GM21367 (cell line): ENCODE data around the gene ABHD1.
"Not testable (repeated sequence)": the region's sequence is repeated elsewhere in the genome, so short reads cannot be mapped to it uniquely, and the experiment has no call there.

Experiments
- ATAC-seq: cut with Tn5 transposase; IDR thresholded peaks from one replicate; pipeline ENCODE4 v1.9.1; 2021; ENCODE audit not compliant: unreplicated experiment

Gene ABHD1

DNA sequence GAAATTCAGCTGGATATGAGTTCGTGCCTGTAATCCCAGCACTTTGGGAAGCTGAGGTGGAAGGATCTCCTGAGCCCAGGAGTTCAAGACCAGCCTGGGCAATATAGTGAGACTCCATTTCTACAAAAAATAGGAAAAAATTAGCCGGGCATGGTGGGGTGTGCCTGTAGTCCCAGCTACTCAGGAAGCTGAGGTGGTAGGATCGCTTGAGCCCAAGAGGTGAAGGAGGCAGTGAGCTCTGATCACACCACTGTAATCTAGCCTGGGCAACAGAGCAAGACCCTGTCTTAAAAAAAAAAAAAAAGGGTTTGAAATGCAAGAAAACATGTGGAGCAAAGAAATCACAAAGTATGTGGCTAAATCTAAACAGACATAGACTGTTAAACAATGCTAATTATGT lies 14.5 kb upstream of the ABHD1 start:
- ATAC-seq: no peak

DNA sequence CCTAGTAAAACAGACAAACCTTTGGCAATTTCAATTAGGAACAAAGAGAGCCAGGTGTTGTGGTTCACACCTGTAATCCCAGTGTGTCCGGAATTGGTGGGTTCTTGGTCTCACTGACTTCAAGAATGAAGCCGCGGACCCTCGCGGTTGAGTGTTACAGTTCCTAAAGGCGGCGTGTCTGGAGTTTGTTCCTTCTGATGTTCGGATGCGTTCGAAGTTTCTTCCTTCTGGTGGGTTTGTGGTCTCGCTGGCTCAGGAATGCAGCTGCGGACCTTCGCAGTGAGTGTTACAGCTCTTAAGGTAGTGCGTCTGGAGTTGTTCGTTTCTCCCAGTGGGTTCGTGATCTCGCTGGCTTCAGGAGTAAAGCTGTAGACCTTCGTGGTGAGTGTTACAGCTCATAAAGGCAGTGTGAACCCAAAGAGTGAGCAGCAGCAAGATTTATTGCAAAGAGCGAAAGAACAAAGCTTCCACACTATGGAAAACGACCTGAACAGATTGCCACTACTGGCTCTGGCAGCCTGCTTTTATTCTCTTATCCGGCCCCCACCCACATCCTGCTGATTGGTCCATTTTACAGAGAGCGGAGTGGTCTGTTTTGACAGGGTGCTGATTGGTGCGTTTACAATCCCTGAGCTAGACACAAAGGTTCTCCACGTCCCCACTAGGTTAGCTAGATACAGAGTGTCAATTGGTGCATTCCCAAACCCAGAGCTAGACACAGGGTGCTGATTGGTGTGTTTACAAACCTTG lies 12.8 kb upstream of the ABHD1 start:
- not testable (repeated sequence) for ATAC-seq

DNA sequence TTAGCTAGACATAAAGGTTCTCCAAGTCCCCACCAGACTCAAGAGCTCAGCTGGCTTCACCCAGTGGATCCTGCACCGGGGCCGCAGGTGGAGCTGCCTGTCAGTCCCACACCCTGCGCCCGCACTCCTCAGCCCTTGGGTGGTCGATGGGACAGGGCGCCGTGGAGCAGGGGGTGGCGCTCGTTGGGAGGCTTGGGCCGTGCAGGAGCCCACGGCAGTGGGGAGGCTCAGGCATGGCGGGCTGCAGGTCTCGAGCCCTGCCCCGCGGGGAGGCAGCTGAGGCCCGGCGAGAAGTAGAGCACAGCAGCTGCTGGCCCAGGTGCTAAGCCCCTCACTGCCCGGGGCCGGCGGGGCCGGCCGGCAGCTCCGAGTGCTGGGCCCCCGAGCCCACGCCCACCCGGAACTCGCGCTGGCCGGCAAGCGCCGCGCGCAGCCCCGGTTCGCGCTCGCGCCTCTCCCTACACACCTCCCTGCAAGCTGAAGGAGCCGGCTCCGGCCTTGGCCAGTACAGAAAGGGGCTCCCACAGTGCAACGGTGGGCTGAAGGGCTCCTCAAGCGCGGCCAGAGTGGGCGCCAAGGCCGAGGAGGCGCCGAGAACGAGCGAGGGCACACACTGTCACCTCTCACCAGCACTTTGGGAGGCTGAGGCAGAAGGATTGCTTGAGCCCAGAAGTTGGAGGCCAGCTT lies 12.1 kb upstream of the ABHD1 start:
- not testable (repeated sequence) for ATAC-seq

DNA sequence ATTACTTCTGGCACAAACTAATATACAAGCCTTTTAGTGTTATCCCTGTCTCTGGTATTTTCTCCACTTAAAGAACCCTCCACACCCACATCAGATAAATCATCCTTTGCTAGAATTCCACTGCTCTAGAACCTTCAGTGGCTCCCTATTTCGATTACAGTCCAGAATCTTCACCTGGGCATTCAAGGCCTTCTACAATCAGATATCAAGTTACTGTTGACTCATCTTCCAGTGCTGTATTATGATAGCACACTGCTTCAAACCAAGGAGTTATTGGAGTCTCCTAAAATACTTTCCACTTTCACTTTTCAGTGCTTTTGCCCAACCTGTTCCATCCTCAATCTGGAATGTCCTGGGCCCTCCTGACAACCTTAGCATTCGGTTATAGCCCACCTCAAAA lies 8.1 kb upstream of the ABHD1 start:
- no peak for ATAC-seq

DNA sequence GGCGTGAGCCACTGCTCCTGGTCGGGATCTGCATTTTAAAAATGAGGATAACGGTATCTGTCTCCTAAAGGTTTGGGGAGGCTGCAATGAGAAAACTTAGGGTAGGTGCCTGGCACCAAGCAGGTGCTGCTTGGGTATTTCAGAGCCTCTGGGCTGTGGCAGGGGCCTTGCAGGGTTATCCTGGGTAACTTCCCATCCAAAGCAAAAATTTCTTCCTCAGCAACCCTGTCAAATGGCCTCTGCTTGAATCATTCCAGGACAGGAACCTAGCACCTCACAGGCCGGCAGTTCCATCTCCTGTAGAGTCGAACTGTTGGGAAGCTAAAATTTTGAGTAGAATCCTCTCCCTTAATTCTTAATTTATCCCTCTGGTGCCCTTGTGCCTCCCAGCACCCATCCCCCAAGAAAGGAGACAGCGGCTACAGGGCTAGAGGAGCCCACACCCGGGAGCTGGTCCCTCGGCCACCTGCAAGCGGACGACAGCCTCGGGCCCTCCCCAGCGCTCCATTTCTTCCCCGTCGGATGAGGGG lies 5.6 kb upstream of the ABHD1 start:
- ATAC-seq: no peak

DNA sequence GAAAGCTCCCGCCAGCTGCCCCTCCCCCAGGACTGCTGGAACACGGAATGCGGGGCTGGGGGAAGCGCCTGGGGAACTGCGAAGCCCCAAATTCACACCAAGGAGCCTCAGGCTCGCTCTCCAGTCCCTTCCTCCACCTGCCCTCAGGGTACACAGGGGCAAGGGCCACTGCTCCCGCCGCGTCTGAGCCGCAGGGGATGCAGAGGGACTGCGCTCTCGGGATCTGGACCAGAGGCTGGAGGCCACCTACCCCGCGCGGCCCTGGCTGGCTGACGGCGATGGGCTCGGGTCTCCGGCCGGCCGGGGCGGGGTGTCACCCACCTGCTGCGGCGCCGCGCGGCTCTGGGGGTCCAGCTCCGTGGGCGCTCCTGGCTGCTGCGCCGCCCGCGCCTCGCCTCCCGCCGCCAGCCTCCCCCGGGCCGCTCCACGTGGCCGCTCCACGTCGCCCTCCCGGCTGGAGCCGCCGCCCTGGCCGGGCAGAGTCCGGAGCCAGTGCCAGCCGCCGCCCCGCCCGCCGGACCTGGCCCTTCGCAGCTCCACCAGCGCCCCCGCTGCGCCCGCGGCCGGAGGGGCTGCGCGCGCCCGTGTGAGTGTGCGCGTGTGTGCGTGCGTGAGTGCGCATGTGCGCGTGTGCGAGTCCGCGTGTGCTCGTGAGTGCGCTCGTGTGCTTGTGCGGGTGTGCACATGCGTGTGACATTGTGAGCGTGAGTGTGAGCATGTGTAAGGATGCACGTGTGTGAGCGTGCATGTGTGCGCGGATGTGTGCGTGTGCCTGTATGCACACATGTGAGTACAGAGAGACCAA lies 4.9 kb upstream of the ABHD1 start, which contains the start of gene CGREF1:
Gene CGREF1 (minus strand): TSS at position 604 of the 805 bp plus-strand sequence. CDS start 14,762 bp downstream, outside the sequence.
- no peak for ATAC-seq

DNA sequence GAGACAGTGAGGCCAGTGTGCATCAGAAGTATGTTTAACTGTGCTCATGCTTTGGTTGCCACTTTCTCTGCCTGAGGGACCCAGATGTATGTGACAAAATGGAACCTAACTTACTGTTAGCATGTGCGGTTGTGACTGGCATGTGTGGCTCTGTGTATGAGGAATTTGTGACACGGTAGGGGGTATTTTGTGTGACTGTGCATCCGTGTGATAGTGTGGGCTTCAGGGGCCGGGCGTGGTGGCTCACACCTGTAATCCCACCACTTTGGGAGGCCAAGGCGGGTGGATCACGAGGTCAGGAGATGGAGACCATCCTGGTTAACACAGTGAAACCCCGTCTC lies 4.3 kb upstream of the ABHD1 start:
- ATAC-seq: not testable (repeated sequence)

DNA sequence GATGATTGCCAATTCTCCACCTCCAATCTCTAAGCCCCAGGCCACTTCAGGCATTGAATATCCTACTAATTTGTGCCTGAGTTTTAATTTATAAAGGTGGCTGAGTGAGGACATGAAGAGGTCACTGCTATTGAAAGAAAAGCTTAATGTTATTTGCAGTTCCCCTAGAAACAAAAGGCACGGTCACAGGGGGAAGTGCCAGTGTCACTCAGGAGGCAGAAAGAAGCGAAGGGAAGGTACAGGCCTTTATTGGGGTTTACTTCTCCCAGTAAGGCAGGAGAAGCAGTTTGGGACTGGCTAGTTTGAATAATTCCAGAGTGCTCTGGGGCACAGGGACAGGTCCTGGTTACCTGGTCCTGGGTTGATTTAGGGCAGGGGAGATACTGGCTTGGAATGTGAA lies 1.7 kb upstream of the ABHD1 start:
- no peak for ATAC-seq

DNA sequence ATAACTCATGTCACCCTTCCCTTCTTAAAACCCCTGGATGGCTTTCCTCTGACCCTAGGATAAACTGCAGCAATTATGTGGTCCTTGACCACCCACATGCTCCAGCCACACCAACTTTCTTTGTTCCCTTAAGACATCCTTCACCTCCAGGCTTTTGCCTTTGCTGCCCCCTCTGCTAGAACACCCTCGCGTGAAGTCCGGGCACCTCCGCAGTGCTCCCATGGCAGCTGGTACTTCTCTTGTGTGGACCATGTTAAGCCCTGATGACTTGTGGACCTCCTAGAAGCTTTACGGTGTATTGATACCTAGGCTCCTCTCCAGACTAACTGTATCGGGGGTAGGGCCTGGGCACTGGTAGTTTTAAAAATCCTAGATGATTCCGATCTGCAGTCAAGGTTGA lies 824 bp upstream of the ABHD1 start:
- ATAC-seq: no peak

DNA sequence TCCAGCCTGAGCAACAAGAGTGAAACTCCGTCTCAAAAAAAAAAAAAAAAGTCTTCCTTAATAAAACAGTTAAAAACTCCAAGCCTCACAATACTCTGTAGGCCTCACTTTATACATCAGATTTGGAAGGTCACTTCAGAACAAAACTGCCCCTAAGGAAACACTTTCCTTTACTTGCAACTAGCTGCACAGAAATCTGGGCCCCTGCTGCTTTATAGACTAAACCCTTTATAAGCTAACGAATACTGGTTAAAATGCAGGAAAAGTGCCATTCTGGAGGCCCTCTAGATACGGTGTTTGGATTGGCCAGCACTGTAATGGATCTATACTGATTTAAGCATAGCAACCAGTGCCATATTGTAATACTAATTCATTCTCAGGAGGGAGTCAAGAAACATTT lies 1.5 kb downstream of the ABHD1 start:
- ATAC-seq: no peak

DNA sequence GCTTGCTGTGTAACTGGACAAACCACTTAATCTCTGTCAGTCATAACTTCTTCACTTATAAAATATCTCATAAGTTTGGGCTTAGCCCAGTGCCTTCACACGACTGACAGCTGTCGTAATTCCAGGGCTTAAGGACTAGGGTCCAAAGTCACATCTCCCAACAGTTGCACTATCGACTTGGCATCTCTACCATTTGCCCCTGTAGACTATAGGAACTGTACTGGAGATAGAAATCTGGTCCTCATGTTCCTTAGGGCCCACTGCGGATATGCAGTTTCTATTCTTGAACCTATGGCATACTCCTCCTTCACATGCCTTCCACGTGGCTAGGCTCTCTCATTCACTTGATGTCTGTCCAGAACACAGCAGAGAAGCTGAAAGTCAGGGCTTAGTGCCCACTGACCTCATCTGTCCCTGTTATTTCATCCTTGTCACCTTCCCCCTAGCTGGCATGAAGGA lies 2.7 kb downstream of the ABHD1 start:
- no peak for ATAC-seq

DNA sequence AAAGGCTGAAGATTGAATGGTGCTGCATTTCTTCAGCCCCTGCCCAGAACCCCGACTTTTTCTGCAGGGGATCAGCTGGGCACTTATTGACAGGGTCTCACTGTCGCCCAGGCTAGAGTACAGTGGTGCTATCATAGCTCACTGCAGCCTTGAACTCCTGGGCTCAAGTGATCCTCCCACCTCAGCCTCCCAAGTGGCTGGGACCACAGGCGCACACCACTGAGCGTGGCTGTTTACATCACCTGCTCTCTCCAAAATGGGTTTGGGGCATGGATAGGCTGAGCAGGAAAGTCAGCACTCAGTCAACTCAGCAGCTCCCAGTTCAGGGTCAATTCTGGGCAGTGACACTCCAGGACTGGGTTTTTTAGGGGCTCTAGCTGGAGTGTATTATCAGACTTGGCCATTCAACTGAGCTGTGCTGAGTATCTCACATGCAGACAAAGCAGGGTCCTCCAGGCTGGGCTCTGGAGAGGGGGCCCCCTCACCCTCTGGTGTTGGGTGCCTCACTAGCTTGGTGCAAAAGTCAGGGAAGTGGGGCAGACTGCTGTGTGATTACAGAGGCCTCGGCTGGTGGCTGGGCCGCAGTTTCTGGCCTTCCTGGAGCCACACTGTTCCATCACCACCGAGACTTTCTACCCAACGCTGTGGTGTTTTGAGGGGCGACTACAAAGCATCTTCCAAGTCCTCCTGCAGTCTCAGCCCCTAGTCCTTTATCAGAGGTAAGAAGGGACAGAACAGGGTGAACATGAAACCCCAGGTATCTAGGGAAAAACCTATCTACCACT lies 4.5 kb downstream of the ABHD1 start:
- no peak for ATAC-seq

DNA sequence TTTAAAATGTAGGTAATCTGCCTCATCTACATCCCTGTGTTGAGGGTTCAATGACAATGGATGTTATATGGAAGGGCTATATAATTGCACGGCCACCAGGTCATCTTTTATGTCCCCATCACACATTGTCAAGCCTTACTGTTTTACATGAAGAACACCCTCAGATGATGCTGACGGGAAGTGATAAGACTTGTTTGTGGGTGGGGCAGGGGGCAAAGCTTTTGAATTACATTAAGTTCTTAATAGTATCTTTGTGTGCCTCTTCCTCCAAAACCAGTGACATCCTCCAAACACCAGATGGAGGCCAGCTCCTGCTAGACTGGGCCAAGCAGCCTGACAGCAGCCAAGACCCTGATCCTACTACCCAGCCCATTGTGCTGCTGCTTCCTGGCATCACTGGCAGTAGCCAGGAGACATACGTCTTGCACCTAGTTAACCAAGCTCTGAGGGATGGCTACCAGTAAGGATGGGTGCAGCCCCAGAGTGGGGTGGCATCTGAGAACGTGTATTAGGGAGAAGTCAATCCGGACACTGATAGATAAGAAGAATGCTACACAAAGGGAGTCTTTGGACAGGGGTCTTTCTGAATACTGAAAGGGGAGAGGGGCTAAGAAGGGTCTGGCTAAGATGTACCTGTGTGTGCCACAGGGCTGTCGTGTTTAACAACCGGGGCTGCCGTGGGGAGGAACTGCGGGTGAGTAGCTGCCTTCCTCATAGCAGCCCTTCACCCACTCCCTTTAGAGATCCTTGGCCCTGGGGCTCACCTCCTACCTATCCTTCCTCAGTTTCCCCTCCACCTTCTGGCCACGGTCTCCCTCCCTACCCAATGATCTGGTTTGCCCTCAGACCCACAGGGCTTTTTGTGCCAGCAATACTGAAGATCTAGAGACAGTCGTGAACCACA lies 5.3 kb downstream of the ABHD1 start:
- ATAC-seq: no peak

DNA sequence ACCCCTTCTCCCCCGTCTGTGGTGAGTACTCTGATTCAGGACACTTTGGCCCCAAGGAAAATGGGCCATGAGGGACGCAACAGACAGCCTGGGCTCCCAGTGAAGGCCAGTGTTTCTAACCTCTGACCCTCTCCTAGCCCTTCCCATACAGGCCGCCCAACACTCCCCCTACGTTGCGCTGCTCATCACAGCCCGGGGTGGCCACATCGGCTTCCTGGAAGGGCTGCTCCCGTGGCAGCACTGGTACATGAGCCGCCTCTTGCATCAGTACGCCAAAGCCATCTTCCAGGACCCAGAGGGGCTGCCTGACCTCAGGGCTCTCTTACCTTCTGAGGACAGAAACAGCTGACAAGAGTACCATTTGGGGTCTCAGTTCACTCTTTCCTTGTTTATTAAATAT lies 6.8 kb downstream of the ABHD1 start:
- ATAC-seq: no peak

DNA sequence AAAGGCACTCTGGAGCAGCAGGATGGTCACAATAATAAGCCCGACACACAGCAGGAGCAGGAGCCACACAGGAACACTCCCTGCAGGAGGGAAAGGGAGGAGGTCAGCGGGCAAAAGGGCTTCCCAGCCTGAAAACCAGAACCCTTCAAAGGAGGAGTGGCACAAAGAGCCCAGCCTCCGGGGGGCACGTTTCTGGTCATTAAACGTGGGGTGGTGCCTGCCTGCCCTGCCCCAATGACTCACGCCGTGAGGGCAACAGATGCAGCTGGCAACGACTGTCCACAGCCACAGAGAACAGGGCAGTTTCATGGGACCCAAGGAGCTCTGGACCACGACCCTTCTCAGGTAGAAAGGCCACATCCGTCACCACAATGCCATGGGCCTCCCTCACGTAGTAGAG lies 7.8 kb downstream of the ABHD1 start:
- ATAC-seq: no peak

DNA sequence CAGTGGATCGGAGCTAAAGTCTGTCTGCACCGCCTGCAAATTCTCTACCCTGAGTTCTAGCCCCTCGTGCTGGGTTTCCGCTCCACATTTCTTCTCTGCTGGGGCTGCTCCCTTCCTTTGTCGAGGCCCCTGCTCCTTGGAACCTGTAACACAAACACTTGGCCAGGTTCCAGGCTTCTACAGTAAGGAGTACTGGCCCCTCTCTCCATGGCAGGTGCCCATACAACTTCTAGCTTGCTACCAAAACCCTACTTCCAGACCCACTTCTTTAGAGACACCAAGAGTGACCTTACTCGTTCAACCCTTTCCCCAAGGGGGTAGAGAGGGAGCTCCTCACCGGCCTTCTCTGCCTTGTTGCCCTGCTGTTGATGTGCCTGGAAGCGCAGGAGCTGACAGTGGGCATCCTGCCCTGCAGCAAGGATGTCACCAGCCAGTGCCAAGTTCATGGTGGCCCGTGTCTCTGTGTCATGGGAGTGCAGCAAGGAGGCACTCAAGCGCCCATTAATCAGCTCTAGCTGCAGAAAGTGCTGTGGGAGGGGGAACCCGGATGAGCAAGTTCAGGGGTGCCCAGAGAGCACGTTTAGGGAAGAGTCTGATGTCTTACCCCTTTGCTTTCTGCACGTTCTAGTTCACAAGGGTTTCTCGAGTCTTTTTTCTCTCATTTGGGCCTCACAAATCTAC lies 9.7 kb downstream of the ABHD1 start:
- no peak for ATAC-seq

DNA sequence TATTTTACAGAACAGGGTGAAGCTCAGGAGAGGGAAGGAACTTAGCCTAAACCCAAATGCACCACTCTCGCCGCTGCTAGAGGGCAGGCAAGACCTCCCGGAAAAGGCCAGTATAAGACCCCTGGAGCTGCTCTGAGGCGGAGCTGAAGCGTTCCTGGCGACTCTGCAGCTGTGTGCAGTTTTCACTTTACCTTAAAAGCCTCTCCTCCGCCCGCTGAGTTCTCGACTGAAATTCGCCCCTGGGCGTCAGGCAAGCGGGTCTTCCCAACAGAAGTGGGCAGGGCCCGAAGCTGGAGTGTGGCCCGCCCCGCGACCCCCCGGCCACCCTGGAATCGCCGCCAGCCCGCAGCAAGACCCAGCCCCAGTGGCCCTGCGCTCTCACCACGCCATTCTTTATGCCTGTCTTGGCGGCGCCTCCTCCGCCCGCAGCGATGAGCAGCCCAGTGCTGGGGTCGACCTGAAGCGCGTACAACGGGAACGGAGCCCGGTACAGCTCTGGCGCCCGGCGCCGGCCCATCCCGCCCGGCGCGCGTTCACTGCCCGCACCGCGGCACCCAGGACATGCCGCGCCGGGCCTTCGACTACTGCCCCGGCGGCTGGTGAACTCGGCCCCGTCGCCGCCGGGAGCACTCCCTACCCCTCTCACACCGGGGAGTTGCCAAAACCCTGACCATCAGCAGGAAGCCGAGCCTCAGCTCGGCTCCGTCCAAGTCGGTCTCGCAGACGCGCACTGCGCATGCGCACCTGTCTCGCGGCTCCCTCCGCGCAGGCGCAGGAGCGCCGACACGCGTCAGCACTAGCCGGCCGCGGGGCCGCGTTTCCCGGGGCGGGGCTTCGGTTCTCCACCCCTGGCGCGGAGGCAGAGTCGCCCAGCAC lies 10.5 kb downstream of the ABHD1 start, which contains the start of gene PREB:
Gene PREB (minus strand): TSS at position 732 of the 876 bp plus-strand sequence. CDS start 215 bp downstream, at position 517.
- ATAC-seq: peak; percentile 72
